ENCODE results near the gene ZNF609. TPM values are rescaled to one million over a fixed set of nuclear protein-coding genes. Genes with fewer than 3 reads are reported as not detected.

ZNF609 gene
- total RNA-seq, 1 experiment from 2014 or later: 31.0 TPM

GRCh38 chr15:64525828-64526530, 65.6 kb downstream of the ZNF609 start:
- RAD21 ChIA-PET (ENCODE audit: low non-redundant PET in 1 of 2, low total read pairs in 2 of 2, uncharacterized antibody in 2 of 2, unreplicated experiment in 2 of 2): no interaction called here
- Histone ChIP-seq H3K4me1 (ENCODE audit: control insufficient read depth in 1 of 2, insufficient read depth in 2 of 2, low read length in 2 of 2) (peaks cover 44 to 54% of the 10 kb centered on the region in 2 experiments), H4K20me1 (ENCODE audit: insufficient read depth) (0 out of 2 replicates have a peak, but pooled peaks cover 8% of the 10 kb centered on the region)

More at GRCh38 chr15:64525828-64526530, 65.6 kb downstream of the ZNF609 start:
- peaks cover 92% of the 10 kb centered on the region for H3K79me2 ChIP-seq (ENCODE audit: insufficient read depth, low read length)
- no peaks in the 10 kb centered on the region for H3K9me3 ChIP-seq (ENCODE audit: control insufficient read depth in 1 of 2, insufficient read depth in 1 of 2, low read depth in 1 of 2, low read length in 2 of 2)
- no peak overlapping the region for H3K27ac ChIP-seq (ENCODE audit: low read depth, low read length)
- no peak overlapping the region for H2AFZ ChIP-seq (ENCODE audit: low read depth, low read length, poor library complexity, severe bottlenecking)
- ChIA-PET CTCF (interaction anchor here (0.6 kb wide), 1 partner anchor 127 kb away, joined by 3 read pairs; no protein-coding TSS in a partner anchor), POLR2A (no interaction called here)
- intact Hi-C loops (cut with micrococcal nuclease): no loop called here
- no peak overlapping the region for H3K4me2 ChIP-seq (ENCODE audit: low read length)
- no peak for ATAC-seq
- DNase-seq (ENCODE audit: low read depth, low spot score): no peak
- no TSS peak for BruUV-seq (replicated peaks)
- H3K9me2 ChIP-seq (ENCODE audit: insufficient read depth): no peaks in the 10 kb centered on the region
- H3K27me3 ChIP-seq (ENCODE audit: insufficient read depth, low read length): no peaks in the 10 kb centered on the region
- H3K36me3 ChIP-seq (ENCODE audit: control insufficient read depth in 1 of 2, insufficient read depth in 2 of 2, low read length in 2 of 2): no peaks in the 10 kb centered on the region
- TF ChIP-seq POLR2A (IDR thresholded peaks at IDR 0.05; ENCODE audit: borderline replicate concordance, extremely low read depth, insufficient read depth, insufficient read length) (no peak), POLR2AphosphoS5 (IDR thresholded peaks at IDR 0.05; ENCODE audit: low read depth, low read length) (no peak), ZFX (IDR thresholded peaks at IDR 0.05) (no peak), RAD21 (IDR thresholded peaks at IDR 0.05; ENCODE audit: low read depth) (no peak), CTCF (IDR thresholded peaks at IDR 0.05 in 2 of 3, conservative IDR thresholded peaks at IDR 0.05 in 1 of 3; ENCODE audit: borderline replicate concordance in 1 of 3, insufficient read depth in 1 of 3, low read depth in 2 of 3, low read length in 2 of 3) (no peak), ELF1 (IDR thresholded peaks at IDR 0.05; ENCODE audit: borderline replicate concordance, low read depth) (no peak)
- no peak overlapping the region for H3K9ac ChIP-seq (ENCODE audit: low read length)
- H3K4me3 ChIP-seq (replicated peaks in 1 of 2; ENCODE audit: low read depth in 1 of 2, low read length in 2 of 2): no peak overlapping the region
